ENCODE measurements around the gene FOXI2. TPM values are rescaled to one million over a fixed set of nuclear protein-coding genes. Genes with fewer than 3 reads are reported as not detected.

FOXI2 gene
- total RNA-seq (not detected in 2 replicates), polyA plus RNA-seq (not detected in 2 replicates)

- no peak within 1 kb of the TSS for H3K27ac ChIP-seq
- WGBS (ENCODE audit: low lambda C conversion rate, missing lambda C conversion rate): 3% methylated on average over 29 of the region's 66 CpGs
- H3K79me2 ChIP-seq: no peaks in the 10 kb centered on the region
- no peak within 1 kb of the TSS for H3K4me3 ChIP-seq
- H3K4me1 ChIP-seq (ENCODE audit: insufficient read depth): peaks cover 3% of the 10 kb centered on the region
- H3K36me3 ChIP-seq (replicated peaks; ENCODE audit: insufficient read depth, low read depth): no peaks in the 10 kb centered on the region
- H3K27me3 ChIP-seq: peaks cover 86% of the 10 kb centered on the region
- H3K4me2 ChIP-seq: peak within 1 kb of the TSS; percentile 71
- TF ChIP-seq EZH2phosphoT487 (IDR thresholded peaks at IDR 0.05; ENCODE audit: low read depth, severe bottlenecking, unreplicated experiment): no peak
- peak; percentile 22 for TF ChIP-seq EZH2 (IDR thresholded peaks at IDR 0.05; ENCODE audit: borderline replicate concordance)
- no peak for DNase-seq (ENCODE audit: low spot score)
- H2AFZ ChIP-seq: no peak within 1 kb of the TSS
- no peaks in the 10 kb centered on the region for H3K9me3 ChIP-seq (ENCODE audit: low read depth)
- no peaks in the 10 kb centered on the region for H3K9me2 ChIP-seq (replicated peaks; ENCODE audit: insufficient read depth)
- H4K20me1 ChIP-seq (ENCODE audit: insufficient read depth, poor library complexity, severe bottlenecking): no peaks in the 10 kb centered on the region
Observed at GRCh38 chr10:127736915-127737562, at the start of gene FOXI2. Gene FOXI2 (plus strand): TSS chr10:127737185. CDS start chr10:127737274, 89 bp downstream.

- DNase-seq (ENCODE audit: low spot score): no peak
Observed at GRCh38 chr10:127687548-127687947, 49.4 kb upstream of the FOXI2 start.

DNA sequence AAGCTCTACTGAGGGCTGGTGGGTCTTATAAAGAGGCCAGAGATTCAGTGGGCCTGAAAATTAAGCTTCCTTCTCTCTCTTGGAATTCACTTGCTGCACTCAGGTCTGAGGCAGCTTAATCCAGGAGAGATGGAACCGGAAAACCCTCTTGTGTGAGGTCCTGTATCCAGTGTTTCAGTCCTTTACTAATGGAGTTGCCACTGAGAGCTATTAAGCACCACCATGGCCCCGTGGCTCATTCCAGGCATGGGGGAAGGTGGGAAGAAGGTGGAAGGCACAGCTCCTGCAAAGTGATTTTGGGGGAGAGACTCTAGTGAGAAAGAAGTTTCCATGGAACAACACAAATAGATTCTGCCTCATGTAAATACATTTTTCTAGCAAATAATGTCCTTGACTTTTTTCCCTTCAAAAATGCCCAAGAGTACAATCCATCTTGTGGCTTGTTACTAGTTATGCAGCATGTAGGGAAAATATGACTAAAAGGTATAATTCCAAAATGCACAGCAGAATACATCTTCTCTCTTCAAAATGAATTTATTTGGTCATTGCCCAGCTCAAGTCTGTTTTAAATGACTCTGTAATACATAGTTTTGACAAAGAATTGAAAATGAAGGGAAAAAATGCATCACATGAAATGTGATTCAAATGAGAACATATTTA lies 46.7 kb upstream of the FOXI2 start:
- no peak overlapping the region for H3K4me3 ChIP-seq
- WGBS (ENCODE audit: low lambda C conversion rate, missing lambda C conversion rate): 59% methylated on average over 2 of the region's 2 CpGs
- no peaks in the 10 kb centered on the region for H3K4me1 ChIP-seq (ENCODE audit: insufficient read depth)
- no peak for TF ChIP-seq EZH2phosphoT487 (IDR thresholded peaks at IDR 0.05; ENCODE audit: low read depth, severe bottlenecking, unreplicated experiment)
- no peak for TF ChIP-seq EZH2 (IDR thresholded peaks at IDR 0.05; ENCODE audit: borderline replicate concordance)
- TF ChIP-seq, protein P1, sequence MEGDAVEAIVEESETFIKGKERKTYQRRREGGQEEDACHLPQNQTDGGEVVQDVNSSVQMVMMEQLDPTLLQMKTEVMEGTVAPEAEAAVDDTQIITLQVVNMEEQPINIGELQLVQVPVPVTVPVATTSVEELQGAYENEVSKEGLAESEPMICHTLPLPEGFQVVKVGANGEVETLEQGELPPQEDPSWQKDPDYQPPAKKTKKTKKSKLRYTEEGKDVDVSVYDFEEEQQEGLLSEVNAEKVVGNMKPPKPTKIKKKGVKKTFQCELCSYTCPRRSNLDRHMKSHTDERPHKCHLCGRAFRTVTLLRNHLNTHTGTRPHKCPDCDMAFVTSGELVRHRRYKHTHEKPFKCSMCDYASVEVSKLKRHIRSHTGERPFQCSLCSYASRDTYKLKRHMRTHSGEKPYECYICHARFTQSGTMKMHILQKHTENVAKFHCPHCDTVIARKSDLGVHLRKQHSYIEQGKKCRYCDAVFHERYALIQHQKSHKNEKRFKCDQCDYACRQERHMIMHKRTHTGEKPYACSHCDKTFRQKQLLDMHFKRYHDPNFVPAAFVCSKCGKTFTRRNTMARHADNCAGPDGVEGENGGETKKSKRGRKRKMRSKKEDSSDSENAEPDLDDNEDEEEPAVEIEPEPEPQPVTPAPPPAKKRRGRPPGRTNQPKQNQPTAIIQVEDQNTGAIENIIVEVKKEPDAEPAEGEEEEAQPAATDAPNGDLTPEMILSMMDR (IDR thresholded peaks at IDR 0.05; ENCODE audit: poor library complexity): no peak
- H2AFZ ChIP-seq: no peak overlapping the region
- no peak overlapping the region for H3K27ac ChIP-seq
- H3K36me3 ChIP-seq (replicated peaks; ENCODE audit: insufficient read depth, low read depth): no peaks in the 10 kb centered on the region
- no peaks in the 10 kb centered on the region for H3K9me3 ChIP-seq (ENCODE audit: low read depth)
- H4K20me1 ChIP-seq (ENCODE audit: insufficient read depth, poor library complexity, severe bottlenecking): no peaks in the 10 kb centered on the region
- H3K9me2 ChIP-seq (replicated peaks; ENCODE audit: insufficient read depth): no peaks in the 10 kb centered on the region
- no peaks in the 10 kb centered on the region for H3K79me2 ChIP-seq
- no peak overlapping the region for H3K4me2 ChIP-seq
- no peak for DNase-seq (ENCODE audit: low spot score)
- no peaks in the 10 kb centered on the region for H3K27me3 ChIP-seq

More at GRCh38 chr10:127687548-127687947, 49.4 kb upstream of the FOXI2 start:
- Histone ChIP-seq H3K36me3 (replicated peaks; ENCODE audit: insufficient read depth, low read depth) (no peaks in the 10 kb centered on the region), H3K27me3 (no peaks in the 10 kb centered on the region), H3K4me2 (no peak overlapping the region), H4K20me1 (ENCODE audit: insufficient read depth, poor library complexity, severe bottlenecking) (no peaks in the 10 kb centered on the region), H3K9me3 (ENCODE audit: low read depth) (no peaks in the 10 kb centered on the region), H3K4me3 (no peak overlapping the region), H3K27ac (no peak overlapping the region), H3K9me2 (replicated peaks; ENCODE audit: insufficient read depth) (no peaks in the 10 kb centered on the region), H3K4me1 (ENCODE audit: insufficient read depth) (no peaks in the 10 kb centered on the region), H3K79me2 (no peaks in the 10 kb centered on the region), H2AFZ (no peak overlapping the region)
- 36% methylated on average over 6 of the region's 6 CpGs for WGBS (ENCODE audit: low lambda C conversion rate, missing lambda C conversion rate)
- TF ChIP-seq EZH2 (IDR thresholded peaks at IDR 0.05; ENCODE audit: borderline replicate concordance) (no peak), EZH2phosphoT487 (IDR thresholded peaks at IDR 0.05; ENCODE audit: low read depth, severe bottlenecking, unreplicated experiment) (no peak)
- TF ChIP-seq, protein P1 (IDR thresholded peaks at IDR 0.05; ENCODE audit: poor library complexity): no peak

- Histone ChIP-seq H3K4me3 (no peak overlapping the region), H4K20me1 (ENCODE audit: insufficient read depth, poor library complexity, severe bottlenecking) (no peaks in the 10 kb centered on the region), H3K27me3 (peaks cover 2% of the 10 kb centered on the region), H3K4me2 (peak overlapping the region; percentile 54), H3K36me3 (replicated peaks; ENCODE audit: insufficient read depth, low read depth) (no peaks in the 10 kb centered on the region), H3K79me2 (no peaks in the 10 kb centered on the region), H3K9me2 (replicated peaks; ENCODE audit: insufficient read depth) (no peaks in the 10 kb centered on the region), H3K9me3 (ENCODE audit: low read depth) (no peaks in the 10 kb centered on the region), H3K4me1 (ENCODE audit: insufficient read depth) (no peaks in the 10 kb centered on the region), H2AFZ (no peak overlapping the region), H3K27ac (no peak overlapping the region)
- TF ChIP-seq, protein P1 (IDR thresholded peaks at IDR 0.05; ENCODE audit: poor library complexity): peak; percentile 44
- TF ChIP-seq EZH2phosphoT487 (IDR thresholded peaks at IDR 0.05; ENCODE audit: low read depth, severe bottlenecking, unreplicated experiment): no peak
- TF ChIP-seq EZH2 (IDR thresholded peaks at IDR 0.05; ENCODE audit: borderline replicate concordance): no peak
- DNase-seq (ENCODE audit: low spot score): peak; percentile 57
- 40% methylated on average over 8 of the region's 8 CpGs for WGBS (ENCODE audit: low lambda C conversion rate, missing lambda C conversion rate)
Observed at GRCh38 chr10:127694580-127695193, 42.3 kb upstream of the FOXI2 start.
